22Rv1 (cell line): ENCODE data around the gene LMO3.

Source experiments
- CTCF ChIP-seq: fragments of 450-650 bp; IDR thresholded peaks from 2 replicates; pipeline ENCODE4 v1.5.1; 2017; ENCODE audit warnings: mild to moderate bottlenecking
- ZFX ChIP-seq: fragments of 450-650 bp; IDR thresholded peaks from 2 replicates; pipeline ENCODE4 v1.6.1; 2017; ENCODE audit warnings: antibody characterized with exemption, borderline replicate concordance

- TF ChIP-seq CTCF (no peak), ZFX (no peak)
Measured at GRCh38 chr12:16523951-16524331, 82.0 kb downstream of the LMO3 start.
